HL-60 (cell line): ENCODE data around the gene IL12RB1.

Experiments
- DNase-seq, 2 experiments: peaks; one replicate each; pipeline ENCODE4 v3.0.0-alpha.2; 2010 to 2020; ENCODE audit warnings: low read depth in 1 of 2, low spot score in 1 of 2
- H3K27ac ChIP-seq: fragments of 250-450 bp; sonication (Bioruptor Pico); replicated peaks from 2 replicates; pipeline ENCODE4 v1.5.1; 2020; ENCODE audit warnings: mild to moderate bottlenecking, moderate library complexity
- H3K27me3 ChIP-seq: fragments of 250-450 bp; sonication (Bioruptor Pico); 2 replicates; pipeline ENCODE4 v1.5.1; 2021; ENCODE audit warnings: mild to moderate bottlenecking, moderate library complexity; ENCODE audit not compliant: insufficient read depth, poor library complexity, severe bottlenecking
- H3K4me3 ChIP-seq: replicated peaks from 2 replicates; pipeline ENCODE4 v1.5.1; 2011; ENCODE audit warnings: mild to moderate bottlenecking, control low read depth, low read length; ENCODE audit not compliant: insufficient read depth
- GABPA ChIP-seq: IDR thresholded peaks from 2 replicates; pipeline ENCODE4 v1.6.1; 2012; ENCODE audit warnings: low read depth
- POLR2AphosphoS5 ChIP-seq: IDR thresholded peaks from 2 replicates; pipeline ENCODE4 v1.6.1; 2012; ENCODE audit warnings: low read depth
- SPI1 ChIP-seq: IDR thresholded peaks from 2 replicates; pipeline ENCODE4 v1.6.1; 2012; ENCODE audit warnings: low read depth, mild to moderate bottlenecking, borderline replicate concordance
- TF ChIP-seq, protein P1 (sequence below): IDR thresholded peaks from one replicate; pipeline ENCODE4 v1.5.1; 2011; ENCODE audit warnings: low read length, control low read depth, inconsistent platforms; ENCODE audit not compliant: insufficient read depth
- TF ChIP-seq, protein P2 (sequence below): IDR thresholded peaks from 2 replicates; pipeline ENCODE4 v1.6.1; 2012; ENCODE audit warnings: low read depth; ENCODE audit not compliant: insufficient replicate concordance

Gene IL12RB1

DNA sequence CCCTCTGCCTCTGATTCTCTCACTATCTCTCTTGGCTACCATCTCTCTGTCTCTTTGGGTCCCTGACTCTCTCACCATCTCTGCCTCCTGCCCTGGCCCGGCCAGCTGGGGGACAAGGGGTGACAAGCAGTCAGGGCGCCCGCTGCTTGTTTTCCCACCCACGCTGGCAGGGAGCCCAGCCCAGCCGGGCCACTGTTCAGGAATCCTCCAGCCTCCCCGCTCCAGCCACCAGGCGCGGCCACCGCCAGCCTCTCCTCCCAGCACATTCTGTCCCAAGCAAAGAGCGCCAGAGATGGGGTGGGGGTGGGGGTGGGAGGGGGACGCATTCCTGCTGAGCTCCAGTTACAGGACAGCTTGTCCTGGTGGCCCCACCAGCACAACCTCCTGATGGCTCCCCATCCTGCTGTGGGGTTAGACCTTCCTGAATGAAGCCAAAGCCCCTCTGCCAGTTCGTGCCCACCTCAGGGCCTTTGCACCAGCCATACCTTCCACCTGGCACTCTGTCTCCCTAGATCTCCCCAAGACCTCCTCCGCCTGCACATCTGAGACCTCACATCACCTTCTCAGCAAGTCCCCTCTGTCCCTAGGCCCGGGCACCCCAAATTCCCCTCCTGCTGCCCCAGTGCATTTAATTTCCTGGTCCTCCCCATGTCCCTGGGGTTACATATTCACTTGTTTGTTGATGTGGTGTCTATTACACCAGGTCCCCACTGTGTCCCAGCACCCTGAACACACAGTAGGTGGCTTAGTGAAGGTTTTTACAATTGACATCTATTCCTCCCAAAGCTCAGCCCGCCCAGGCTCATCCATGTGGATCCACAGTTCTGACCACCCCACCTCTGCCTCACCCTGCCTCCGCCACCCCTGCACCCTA, 66.3 kb downstream of the IL12RB1 start:
- no peak for DNase-seq
- no peaks in the 10 kb centered on the region for H3K27me3 ChIP-seq
- H3K4me3 ChIP-seq = no peak overlapping the region
- H3K27ac ChIP-seq = no peak overlapping the region; the same call in 1 of the 2 replicates
- TF ChIP-seq GABPA (no peak), SPI1 (no peak)
- TF ChIP-seq, protein P1, sequence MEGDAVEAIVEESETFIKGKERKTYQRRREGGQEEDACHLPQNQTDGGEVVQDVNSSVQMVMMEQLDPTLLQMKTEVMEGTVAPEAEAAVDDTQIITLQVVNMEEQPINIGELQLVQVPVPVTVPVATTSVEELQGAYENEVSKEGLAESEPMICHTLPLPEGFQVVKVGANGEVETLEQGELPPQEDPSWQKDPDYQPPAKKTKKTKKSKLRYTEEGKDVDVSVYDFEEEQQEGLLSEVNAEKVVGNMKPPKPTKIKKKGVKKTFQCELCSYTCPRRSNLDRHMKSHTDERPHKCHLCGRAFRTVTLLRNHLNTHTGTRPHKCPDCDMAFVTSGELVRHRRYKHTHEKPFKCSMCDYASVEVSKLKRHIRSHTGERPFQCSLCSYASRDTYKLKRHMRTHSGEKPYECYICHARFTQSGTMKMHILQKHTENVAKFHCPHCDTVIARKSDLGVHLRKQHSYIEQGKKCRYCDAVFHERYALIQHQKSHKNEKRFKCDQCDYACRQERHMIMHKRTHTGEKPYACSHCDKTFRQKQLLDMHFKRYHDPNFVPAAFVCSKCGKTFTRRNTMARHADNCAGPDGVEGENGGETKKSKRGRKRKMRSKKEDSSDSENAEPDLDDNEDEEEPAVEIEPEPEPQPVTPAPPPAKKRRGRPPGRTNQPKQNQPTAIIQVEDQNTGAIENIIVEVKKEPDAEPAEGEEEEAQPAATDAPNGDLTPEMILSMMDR = no peak

DNA sequence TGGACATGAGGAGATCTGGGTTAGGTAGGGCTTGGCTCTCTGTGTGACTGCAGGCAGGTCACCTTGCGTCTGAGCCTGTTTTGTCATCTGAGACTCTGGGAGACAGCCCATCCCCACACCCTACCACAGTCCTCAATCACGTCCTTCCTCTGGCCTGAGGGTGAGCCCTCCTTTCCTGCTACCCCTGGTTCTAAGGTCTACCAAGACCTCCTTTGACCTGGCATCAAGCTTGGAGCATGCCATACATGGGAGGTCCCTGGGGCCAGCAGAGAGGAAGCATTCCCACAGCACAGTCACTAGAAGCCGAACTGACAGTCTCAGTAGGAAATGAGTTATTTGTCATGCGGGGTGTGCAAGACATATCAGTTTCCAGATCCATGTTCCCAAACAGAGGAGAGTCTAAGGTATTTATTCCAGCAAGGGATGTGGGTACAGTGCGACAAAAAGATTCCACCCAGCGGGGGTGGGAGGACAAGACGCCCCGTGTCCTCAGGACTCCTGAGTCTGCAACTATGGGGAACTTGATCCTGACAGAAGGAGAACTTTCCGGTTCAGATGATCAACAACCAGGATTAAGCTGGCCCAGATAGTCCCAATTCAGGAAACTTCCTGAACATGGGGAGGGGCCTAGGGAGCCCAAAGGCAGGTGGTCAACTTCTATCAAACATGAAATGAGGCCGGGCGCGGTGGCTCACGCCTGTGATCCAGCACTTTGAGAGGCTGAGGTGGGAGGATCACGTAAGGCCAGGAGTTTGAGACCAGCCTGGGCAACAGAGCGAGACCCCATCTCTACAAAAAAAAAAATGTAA, 69.3 kb downstream of the IL12RB1 start:
- H3K27me3 ChIP-seq = no peaks in the 10 kb centered on the region
- H3K4me3 ChIP-seq = no peak overlapping the region
- no peak for DNase-seq
- no peak overlapping the region for H3K27ac ChIP-seq
- TF ChIP-seq POLR2AphosphoS5 = no peak
- TF ChIP-seq, protein P1 = no peak
- no peak for TF ChIP-seq SPI1
- TF ChIP-seq GABPA = no peak
- TF ChIP-seq, protein P2, sequence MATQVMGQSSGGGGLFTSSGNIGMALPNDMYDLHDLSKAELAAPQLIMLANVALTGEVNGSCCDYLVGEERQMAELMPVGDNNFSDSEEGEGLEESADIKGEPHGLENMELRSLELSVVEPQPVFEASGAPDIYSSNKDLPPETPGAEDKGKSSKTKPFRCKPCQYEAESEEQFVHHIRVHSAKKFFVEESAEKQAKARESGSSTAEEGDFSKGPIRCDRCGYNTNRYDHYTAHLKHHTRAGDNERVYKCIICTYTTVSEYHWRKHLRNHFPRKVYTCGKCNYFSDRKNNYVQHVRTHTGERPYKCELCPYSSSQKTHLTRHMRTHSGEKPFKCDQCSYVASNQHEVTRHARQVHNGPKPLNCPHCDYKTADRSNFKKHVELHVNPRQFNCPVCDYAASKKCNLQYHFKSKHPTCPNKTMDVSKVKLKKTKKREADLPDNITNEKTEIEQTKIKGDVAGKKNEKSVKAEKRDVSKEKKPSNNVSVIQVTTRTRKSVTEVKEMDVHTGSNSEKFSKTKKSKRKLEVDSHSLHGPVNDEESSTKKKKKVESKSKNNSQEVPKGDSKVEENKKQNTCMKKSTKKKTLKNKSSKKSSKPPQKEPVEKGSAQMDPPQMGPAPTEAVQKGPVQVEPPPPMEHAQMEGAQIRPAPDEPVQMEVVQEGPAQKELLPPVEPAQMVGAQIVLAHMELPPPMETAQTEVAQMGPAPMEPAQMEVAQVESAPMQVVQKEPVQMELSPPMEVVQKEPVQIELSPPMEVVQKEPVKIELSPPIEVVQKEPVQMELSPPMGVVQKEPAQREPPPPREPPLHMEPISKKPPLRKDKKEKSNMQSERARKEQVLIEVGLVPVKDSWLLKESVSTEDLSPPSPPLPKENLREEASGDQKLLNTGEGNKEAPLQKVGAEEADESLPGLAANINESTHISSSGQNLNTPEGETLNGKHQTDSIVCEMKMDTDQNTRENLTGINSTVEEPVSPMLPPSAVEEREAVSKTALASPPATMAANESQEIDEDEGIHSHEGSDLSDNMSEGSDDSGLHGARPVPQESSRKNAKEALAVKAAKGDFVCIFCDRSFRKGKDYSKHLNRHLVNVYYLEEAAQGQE = no peak

DNA sequence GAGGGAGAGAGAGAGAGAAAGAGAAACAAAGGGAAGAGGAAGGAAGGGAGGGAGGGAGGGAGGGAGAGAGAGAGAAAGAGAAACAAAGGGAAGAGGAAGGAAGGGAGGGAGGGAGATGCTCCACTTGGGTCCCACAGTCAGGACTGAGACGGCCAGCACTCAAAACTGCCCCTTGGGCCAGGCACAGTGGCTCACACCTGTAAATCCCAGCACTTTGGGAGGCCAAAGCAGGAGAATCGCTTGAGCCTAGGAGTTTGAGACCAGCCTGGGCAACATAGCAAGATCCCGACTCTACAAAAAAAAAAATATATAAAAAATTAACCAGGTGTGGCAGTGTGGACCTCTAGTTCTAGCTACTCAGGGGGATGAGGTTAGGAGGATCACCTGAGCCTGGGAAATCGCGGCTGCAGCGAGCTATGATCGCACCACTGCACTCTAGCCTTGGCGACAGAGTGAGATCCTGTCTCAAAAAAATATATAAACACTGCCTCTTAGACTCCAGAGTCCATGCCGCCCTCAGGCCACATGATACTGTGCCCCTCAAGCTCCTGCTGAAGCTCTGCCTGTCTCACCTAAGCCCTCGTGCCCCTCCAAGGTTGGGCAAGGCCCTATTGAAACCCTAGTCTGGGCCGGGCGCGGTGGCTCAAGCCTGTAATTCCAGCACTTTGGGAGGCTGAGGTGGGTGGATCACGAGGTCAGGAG, 70.4 kb downstream of the IL12RB1 start:
- no peaks in the 10 kb centered on the region for H3K27me3 ChIP-seq
- no peak for TF ChIP-seq SPI1
- H3K27ac ChIP-seq = no peak overlapping the region
- H3K4me3 ChIP-seq = no peak overlapping the region
- DNase-seq = no peak

DNA sequence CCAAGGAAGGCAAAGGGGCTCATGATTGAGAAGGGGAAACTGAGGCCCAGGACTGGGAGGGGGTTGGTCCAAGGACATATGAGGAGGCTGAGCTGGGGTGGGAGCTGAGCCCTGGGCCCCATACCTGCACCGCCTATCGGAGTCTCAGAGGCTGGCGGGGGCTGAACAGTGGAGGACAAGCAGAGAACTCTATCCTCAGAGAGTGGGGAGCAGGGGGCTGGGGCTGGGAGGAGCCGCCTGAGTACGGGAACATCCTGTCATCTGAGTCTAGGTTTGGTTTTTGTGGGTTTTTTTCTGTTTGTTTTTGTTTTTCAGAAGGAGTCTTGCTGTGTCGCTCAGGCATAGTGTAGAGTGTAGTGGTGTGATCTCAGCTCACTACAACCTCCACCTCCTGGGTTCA, 72.5 kb downstream of the IL12RB1 start:
- DNase-seq = no peak
- no peak overlapping the region for H3K4me3 ChIP-seq
- TF ChIP-seq POLR2AphosphoS5 (no peak), SPI1 (no peak), GABPA (no peak)
- TF ChIP-seq, protein P2 = no peak
- TF ChIP-seq, protein P1 = no peak
- H3K27me3 ChIP-seq = no peaks in the 10 kb centered on the region
- no peak overlapping the region for H3K27ac ChIP-seq
